ENCODE measurements around the gene ZBTB39.
"Not testable (repeated sequence)": the region's sequence is repeated elsewhere in the genome, so short reads cannot be mapped to it uniquely, and the experiment has no call there.

Gene ZBTB39

DNA sequence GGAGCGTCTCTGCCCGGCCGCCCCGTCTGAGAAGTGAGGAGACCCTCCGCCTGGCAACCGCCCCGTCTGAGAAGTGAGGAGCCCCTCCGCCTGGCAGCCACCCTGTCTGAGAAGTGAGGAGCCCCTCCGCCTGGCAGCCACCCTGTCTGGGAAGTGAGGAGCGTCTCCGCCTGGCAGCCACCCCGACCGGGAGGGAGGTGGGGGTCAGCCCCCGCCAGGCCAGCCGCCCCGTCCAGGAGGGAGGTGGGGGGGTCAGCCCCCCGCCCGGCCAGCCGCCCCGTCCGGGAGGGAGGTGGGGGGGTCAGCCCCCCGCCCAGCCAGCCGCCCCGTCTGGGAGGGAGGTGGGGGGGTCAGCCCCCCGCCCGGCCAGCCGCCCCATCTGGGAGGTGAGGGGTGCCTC, 42.8 kb downstream of the ZBTB39 start:
- not testable (repeated sequence) for H3K9me3 Mint-ChIP-seq; H3K4me3 Mint-ChIP-seq; H3K36me3 Mint-ChIP-seq; H3K4me1 Mint-ChIP-seq; DNase-seq; ATAC-seq (replicated peaks); H3K27ac Mint-ChIP-seq
- peaks cover 15 to 23% of the 10 kb centered on the region in 2 donors for H3K27me3 Mint-ChIP-seq

DNA sequence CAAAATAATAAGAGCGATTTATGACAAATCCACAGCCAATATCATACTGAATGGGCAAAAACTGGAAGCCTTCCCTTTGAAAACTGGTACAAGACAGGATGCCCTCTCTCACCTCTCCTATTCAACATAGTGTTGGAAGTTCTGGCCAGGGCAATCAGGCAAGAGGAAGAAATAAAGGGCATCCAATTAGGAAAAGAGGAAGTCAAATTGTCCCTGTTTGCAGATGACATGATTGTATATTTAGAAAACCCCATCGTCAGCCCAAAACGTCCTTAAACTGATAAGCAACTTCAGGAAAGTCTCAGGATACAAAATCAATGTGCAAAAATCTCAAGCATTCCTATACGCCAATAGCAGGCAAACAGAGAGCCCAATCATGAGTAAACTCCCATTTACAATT, 44.1 kb downstream of the ZBTB39 start:
- not testable (repeated sequence) for H3K4me3 Mint-ChIP-seq; ATAC-seq (replicated peaks); H3K4me1 Mint-ChIP-seq; DNase-seq; H3K27ac Mint-ChIP-seq
- Mint-ChIP-seq H3K9me3 (peaks cover 7 to 14% of the 10 kb centered on the region in 2 donors), H3K36me3 (peaks cover 2 to 15% of the 10 kb centered on the region in 2 donors), H3K27me3 (peaks cover 15 to 27% of the 10 kb centered on the region in 2 donors)

DNA sequence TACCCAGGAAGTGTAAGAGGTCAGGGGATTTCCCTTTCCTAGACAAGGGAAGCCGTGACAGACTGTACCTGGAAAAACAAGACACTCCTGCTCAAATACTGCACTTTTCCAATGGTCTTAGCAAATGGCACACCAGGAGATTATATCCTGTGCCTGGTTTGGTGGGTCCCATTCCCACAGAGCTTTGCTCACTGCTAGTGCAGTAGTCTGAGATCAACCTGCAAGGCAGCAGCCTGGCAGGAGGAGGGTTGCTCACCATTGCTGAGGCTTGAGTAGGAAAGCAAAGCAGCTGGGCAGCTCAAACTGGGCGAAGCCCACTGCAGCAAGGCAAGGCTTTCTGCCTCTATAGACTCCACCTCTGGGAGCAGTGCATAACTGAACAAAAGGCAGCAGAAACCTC, 47.9 kb downstream of the ZBTB39 start:
- no peaks in the 10 kb centered on the region for H3K4me1 Mint-ChIP-seq
- DNase-seq (no peak), ATAC-seq (replicated peaks) (no peak)
- no peak overlapping the region for H3K4me3 Mint-ChIP-seq
- no peak overlapping the region for H3K27ac Mint-ChIP-seq
- peaks cover 2 to 24% of the 10 kb centered on the region in 2 donors for H3K36me3 Mint-ChIP-seq
- H3K9me3 Mint-ChIP-seq: peaks cover 7 to 12% of the 10 kb centered on the region in 2 donors
- peaks cover 15 to 27% of the 10 kb centered on the region in 2 donors for H3K27me3 Mint-ChIP-seq

DNA sequence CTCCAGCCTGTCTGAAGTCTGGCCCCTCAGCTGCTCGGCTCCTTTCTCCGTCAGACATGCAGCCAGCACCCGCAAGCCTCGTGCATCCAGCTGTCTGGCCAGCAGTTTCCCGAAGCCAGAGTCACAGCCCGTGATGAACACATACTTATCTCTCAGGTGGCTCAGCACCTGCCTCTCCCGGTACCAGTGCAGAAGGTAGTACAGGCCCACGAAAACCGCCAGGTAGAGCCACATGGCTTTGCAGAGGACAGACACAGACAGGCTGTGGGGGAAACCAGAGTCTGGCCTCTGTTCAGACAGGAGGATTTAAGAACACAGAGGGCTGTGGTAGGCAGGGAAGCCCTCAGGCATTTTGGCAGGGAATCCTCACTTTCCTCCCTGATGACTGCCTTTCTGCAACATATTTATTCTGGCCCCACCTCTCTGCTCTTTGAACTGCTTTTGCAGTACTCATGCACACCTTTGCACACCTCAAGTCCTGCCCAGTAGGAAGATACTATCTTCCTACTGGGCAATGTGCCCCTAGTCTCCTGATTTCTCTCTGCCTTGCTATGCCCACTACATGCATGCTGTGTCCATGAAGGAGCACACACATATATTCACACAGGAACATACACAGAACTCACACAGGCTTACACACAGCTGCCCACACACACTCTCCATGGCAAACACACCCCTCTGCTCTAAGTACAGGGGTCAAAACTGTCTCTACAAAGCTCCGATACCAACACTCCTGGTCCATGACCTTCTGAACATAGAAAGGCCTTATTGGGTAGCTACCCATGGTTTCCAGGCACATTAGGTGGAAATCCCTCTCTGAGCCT, 48.9 kb downstream of the ZBTB39 start, which contains the start of gene RDH16:
Gene RDH16, minus strand, starts transcription at position 380 of the 824 bp plus-strand sequence. Its CDS starts 146 bp downstream, at position 234.
- ATAC-seq (replicated peaks) (no peak), DNase-seq (no peak)
- peaks cover 7 to 9% of the 10 kb centered on the region in 2 donors for H3K9me3 Mint-ChIP-seq
- peaks cover 15 to 27% of the 10 kb centered on the region in 2 donors for H3K27me3 Mint-ChIP-seq
- no peaks in the 10 kb centered on the region for H3K4me1 Mint-ChIP-seq
- no peak within 1 kb of the TSS for H3K4me3 Mint-ChIP-seq
- peak within 1 kb of the TSS; percentile 31 for H3K27ac Mint-ChIP-seq
- H3K36me3 Mint-ChIP-seq: peaks cover 5 to 26% of the 10 kb centered on the region in 2 donors

DNA sequence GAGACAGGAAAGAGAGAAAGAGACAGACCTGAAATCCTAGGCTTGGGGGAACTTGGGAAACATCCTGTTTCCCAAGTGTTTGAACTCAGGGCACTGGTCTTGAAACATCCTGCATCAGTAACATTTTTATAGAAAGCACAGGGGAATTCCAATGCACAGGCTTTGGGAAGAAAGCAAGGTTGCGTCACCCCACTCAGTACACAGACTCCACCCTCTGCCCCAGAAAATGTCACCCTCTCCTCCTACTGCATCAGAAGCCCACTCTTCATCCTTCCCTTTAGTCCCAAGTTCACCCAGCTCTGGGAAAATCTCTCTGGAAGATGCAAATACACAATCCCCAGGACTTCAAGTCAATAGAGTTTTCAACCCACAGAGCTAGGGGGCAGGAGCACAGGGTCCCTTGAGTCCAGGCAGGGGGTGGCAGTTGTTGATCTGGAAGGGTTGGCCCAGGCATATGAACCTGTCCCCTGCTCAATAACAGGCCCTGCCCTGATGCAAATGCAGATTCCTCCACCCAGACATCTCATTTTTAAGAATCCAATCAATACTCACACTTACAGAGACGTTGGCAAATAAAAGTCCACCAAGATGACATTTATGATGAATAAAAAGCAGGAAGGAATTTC, 50.6 kb downstream of the ZBTB39 start:
- H3K36me3 Mint-ChIP-seq: peaks cover 6 to 34% of the 10 kb centered on the region in 2 donors
- no peak overlapping the region for H3K4me3 Mint-ChIP-seq
- no peak overlapping the region for H3K27ac Mint-ChIP-seq
- H3K27me3 Mint-ChIP-seq: peaks cover 9 to 19% of the 10 kb centered on the region in 2 donors
- no peaks in the 10 kb centered on the region for H3K4me1 Mint-ChIP-seq
- ATAC-seq (replicated peaks): no peak
- H3K9me3 Mint-ChIP-seq: peaks cover 7% of the 10 kb centered on the region in 2 donors
- DNase-seq: no peak

DNA sequence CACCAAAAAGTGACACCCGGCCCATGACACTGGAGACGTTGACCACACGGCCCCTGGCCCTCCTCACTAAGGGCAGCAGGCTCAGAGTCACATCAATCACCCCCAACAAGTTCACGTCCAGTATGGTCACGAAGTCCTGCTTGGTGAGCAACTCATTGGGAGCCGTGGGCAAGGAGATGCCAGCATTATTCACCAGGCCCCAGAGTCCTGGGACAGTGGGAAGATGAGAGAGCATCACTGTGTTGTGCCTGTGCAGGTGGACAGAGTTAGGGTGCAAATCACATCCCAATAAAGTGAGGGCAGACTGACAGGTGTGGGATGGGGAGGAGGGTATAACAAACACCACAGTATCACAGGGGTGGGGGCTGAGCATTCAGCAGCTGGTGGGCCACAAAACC, 51.4 kb downstream of the ZBTB39 start:
- H3K27ac Mint-ChIP-seq: no peak overlapping the region

DNA sequence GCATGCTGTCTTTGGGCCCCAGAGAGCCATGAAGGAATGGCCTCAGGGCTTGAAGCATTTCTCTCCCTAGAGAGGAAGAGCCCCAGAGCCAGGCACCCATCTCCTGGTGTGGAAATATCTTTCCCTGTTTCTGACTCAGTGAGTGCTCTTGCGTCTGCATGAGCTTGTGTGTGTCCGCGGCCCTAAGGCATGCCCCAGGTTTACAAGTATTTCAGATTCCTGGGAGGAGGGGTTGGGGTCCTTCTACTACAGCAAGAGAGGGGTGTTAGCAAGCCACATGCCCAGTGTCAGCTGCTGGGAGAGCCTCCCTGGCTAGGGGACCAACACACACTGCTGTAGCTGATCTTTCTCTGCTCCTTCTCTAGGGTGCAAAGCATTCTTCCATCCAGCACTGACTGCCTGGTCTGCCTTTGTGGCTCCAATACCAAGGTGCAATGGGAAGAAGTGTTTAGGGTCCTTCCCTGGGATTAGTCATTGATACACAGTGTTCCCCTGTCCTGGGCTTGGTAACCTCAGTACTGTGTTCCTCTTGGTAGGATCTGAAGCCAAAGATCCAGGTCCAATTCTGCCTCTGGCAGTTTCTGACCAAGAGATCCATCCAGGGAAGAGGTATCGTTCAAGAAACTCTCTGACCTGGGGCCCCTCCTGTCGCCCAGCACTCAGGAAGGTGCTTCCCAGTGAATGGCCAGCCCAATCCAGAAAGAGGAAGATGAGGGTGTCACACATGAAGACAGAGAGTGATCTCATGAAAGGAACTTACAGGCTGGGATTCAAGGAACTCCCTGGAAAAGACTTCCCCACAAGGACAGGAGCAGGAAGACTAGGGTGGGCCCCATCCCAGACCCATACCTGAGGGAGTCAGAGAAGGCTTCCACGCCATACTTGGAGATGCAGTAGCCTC, 52.0 kb downstream of the ZBTB39 start:
- ATAC-seq (replicated peaks) (no peak), DNase-seq (no peak)
- Mint-ChIP-seq H3K4me3 (no peak overlapping the region), H3K36me3 (peaks cover 7 to 33% of the 10 kb centered on the region in 2 donors), H3K27ac (no peak overlapping the region), H3K4me1 (no peaks in the 10 kb centered on the region), H3K9me3 (peaks cover 7% of the 10 kb centered on the region in 2 donors), H3K27me3 (peaks cover 1 to 9% of the 10 kb centered on the region in 2 donors)

More for the DNA sequence above, 51.4 kb downstream of the ZBTB39 start:
- H3K36me3 Mint-ChIP-seq: peaks cover 7 to 36% of the 10 kb centered on the region in 2 donors
- ATAC-seq (replicated peaks) (no peak), DNase-seq (no peak)
- peaks cover 4 to 13% of the 10 kb centered on the region in 2 donors for H3K27me3 Mint-ChIP-seq
- H3K4me1 Mint-ChIP-seq: no peaks in the 10 kb centered on the region
- no peak overlapping the region for H3K4me3 Mint-ChIP-seq
- peaks cover 7% of the 10 kb centered on the region in 2 donors for H3K9me3 Mint-ChIP-seq

DNA sequence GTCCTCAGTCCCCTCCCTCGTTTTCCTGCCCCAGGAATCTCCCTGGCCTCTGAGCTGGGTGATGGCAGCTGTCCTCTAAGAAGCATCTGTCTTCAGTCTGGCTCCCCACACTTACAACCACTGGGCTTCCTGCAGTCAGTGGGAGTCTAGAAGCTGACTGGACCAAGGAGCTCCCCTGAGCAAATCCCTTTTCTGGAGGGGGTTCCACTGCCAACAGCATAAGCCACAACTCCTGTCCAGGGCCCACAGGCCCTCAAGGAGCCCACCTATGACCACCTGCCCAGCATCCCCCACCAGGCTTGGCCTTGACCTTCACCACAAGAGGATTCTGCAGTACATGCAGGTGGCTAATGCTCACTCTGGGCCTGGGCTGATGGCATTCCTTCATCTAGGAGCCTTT, 53.0 kb downstream of the ZBTB39 start:
- no peak overlapping the region for H3K4me3 Mint-ChIP-seq
- no peak overlapping the region for H3K27ac Mint-ChIP-seq
- H3K4me1 Mint-ChIP-seq: no peaks in the 10 kb centered on the region
- peaks cover 7% of the 10 kb centered on the region in 2 donors for H3K9me3 Mint-ChIP-seq
- no peak for DNase-seq
- peaks cover 7 to 35% of the 10 kb centered on the region in 2 donors for H3K36me3 Mint-ChIP-seq
- ATAC-seq (replicated peaks): no peak
- H3K27me3 Mint-ChIP-seq: peaks cover 0 to 7% of the 10 kb centered on the region in 2 donors

DNA sequence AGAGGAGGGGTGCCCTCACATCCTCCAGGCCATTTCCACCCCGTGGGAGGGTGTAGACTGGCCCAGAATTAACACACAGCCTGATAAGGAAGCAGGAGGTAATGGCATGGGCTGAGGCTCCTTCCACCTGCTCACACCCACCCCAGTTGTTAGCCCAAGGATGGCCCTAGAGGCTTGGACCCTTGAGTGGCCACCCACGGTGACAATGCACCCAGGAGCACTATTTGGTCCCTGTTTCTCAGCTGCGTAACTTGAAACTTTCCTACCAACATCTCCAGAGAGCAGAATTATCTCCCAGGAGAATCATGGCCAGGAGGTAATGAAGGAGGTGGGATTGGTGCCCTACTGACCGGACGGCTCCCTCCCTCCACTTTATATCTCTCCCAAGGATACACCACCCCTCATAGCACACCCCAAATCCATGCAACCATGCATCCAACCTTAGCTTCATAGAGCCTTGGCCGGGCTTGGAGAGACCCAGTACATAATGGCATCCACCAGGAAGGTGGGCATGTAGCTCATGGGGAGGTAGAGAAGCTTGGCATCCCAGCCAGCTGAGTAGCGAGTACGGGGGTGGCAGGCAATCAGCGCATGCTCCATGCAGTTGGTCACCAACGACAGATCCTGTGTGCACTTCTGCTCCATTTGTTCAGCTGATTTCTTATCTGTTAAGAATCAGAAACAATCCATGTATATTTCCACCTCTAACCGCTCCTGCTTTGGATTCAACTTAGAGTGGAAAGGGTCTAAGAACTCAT, 54.6 kb downstream of the ZBTB39 start:
- ATAC-seq (replicated peaks): no peak
- peaks cover 7 to 22% of the 10 kb centered on the region in 2 donors for H3K36me3 Mint-ChIP-seq

DNA sequence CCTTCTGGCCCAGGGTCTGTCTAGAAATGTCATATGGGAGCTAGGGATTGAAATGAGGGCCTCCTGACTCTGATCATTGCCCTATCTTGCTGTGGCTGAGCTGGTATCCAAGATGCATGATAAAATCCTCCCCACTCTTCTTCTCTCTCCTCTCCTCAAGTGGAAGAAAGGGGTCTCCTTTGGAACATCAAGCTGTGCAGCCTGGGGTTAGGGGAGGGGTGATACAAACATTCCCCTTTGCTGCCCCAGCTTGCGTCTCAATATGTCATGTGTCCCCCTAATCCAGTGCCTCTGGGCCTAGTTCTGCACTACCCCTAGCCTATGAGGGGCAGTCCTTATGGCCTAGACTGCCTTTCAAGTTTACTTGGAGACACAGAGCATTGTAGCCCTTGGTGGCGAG, 57.5 kb downstream of the ZBTB39 start:
- H3K9me3 Mint-ChIP-seq: peaks cover 5 to 8% of the 10 kb centered on the region in 2 donors

More for the DNA sequence above, 54.6 kb downstream of the ZBTB39 start:
- Mint-ChIP-seq H3K4me1 (no peaks in the 10 kb centered on the region), H3K27ac (no peak overlapping the region), H3K27me3 (peaks cover 7 to 8% of the 10 kb centered on the region in 2 donors), H3K4me3 (no peak overlapping the region), H3K9me3 (peaks cover 0 to 3% of the 10 kb centered on the region in 2 donors)
- DNase-seq: no peak

More for the DNA sequence above, 57.5 kb downstream of the ZBTB39 start:
- no peak overlapping the region for H3K4me3 Mint-ChIP-seq
- no peak for DNase-seq
- H3K4me1 Mint-ChIP-seq: no peaks in the 10 kb centered on the region
- no peak for ATAC-seq (replicated peaks)
- H3K27me3 Mint-ChIP-seq: peaks cover 11 to 16% of the 10 kb centered on the region in 2 donors
- H3K27ac Mint-ChIP-seq: no peak overlapping the region
- peaks cover 7 to 18% of the 10 kb centered on the region in 2 donors for H3K36me3 Mint-ChIP-seq

Data from stimulated activated naive B cell treated with anti-CD40 and anti-IgM and Interleukin-4, amounts not matched to agents 10 μg/mL and 1 μg/mL and 100 μg/mL, for 72 hours (primary cell).